ENCODE results near the gene CXCR4. TPM values are rescaled to one million over a fixed set of nuclear protein-coding genes. Genes with fewer than 3 reads are reported as not detected.

CXCR4 gene
- total and polyA plus RNA-seq, 2 of the 4 experiments (the other 2 are of a cell fraction): not detected

DNA sequence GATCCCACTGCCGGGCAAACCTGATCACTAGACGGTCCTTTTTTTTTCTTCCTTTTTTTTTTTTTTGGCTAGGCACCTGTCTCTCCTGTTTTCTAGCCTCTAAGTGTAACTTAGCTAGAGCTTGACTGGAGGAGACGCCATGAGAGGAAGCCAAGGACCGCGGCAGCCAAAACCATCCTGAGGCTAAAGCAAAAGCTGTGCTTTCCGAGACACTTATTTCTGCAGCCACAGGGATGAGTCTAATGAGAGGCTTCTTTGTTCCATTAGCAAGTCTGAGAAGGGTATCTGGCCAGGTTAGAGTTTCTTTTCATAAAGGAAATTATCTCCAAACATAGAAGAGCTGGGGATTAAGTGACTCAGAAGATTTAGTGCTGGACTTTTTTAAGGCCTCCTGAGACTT is 7.3 kb upstream of the CXCR4 start:
- TF ChIP-seq NFE2L2 (IDR thresholded peaks at IDR 0.05; ENCODE audit: low read depth, low read length): no peak
- DNase-seq (no peak), ATAC-seq (ENCODE audit: low read depth) (no peak)
- Histone ChIP-seq H3K79me1 (ENCODE audit: low read depth in 1 of 2, low read length in 2 of 2) (no peaks in the 10 kb centered on the region), H3K14ac (replicated peaks; ENCODE audit: low read depth, low read length) (no peak overlapping the region), H3K27ac (ENCODE audit: insufficient read depth, low read length) (no peak overlapping the region), H4K20me1 (ENCODE audit: insufficient read depth, low read length) (no peaks in the 10 kb centered on the region), H3K4me2 (ENCODE audit: low read depth, low read length) (no peak overlapping the region), H2BK120ac (ENCODE audit: low read depth, low read length) (no peak overlapping the region), H3K4me3 (ENCODE audit: insufficient read depth, low read depth, low read length) (no peak overlapping the region), H3K9ac (ENCODE audit: low read depth, low read length) (no peak overlapping the region), H3K18ac (ENCODE audit: low read depth, low read length) (no peak overlapping the region), H4K5ac (ENCODE audit: low read depth, low read length) (no peak overlapping the region), H3K23ac (ENCODE audit: low read depth, low read length) (no peak overlapping the region), H3K4ac (ENCODE audit: low read depth, low read length) (no peak overlapping the region), H3K9me3 (ENCODE audit: control insufficient read depth, insufficient read depth, low read length) (no peaks in the 10 kb centered on the region), H2BK20ac (ENCODE audit: low read depth, low read length) (no peak overlapping the region), H2BK5ac (ENCODE audit: low read depth, low read length, poor library complexity, severe bottlenecking) (no peak overlapping the region), H2AK5ac (ENCODE audit: low read depth, low read length) (no peak overlapping the region), H3K56ac (ENCODE audit: extremely low read depth, insufficient read depth, low read length) (no peak overlapping the region), H3K36me3 (ENCODE audit: control insufficient read depth, insufficient read depth, low read length) (no peaks in the 10 kb centered on the region), H2AFZ (replicated peaks; ENCODE audit: low read length, poor library complexity) (no peak overlapping the region), H4K8ac (ENCODE audit: low read depth in 2 of 2, low read length in 2 of 2) (no peak overlapping the region), H3K27me3 (ENCODE audit: control insufficient read depth, insufficient read depth, low read length) (peaks cover 26% of the 10 kb centered on the region), H2AK9ac (replicated peaks; ENCODE audit: low read depth, low read length, poor library complexity) (no peak overlapping the region), H3K4me1 (ENCODE audit: control insufficient read depth, insufficient read depth, low read length) (no peaks in the 10 kb centered on the region), H4K91ac (ENCODE audit: insufficient read depth, low read depth, low read length) (no peak overlapping the region), H2BK15ac (ENCODE audit: low read depth, low read length) (no peak overlapping the region), H3K9me1 (ENCODE audit: insufficient read depth, low read length) (no peaks in the 10 kb centered on the region)
- no CpG with 5 or more reads among the region's 6 CpGs for WGBS, 2 experiments (ENCODE audit: extremely low coverage in 2 of 2, insufficient read length in 1 of 2)
- in situ Hi-C loops (cut with MboI; ENCODE audit: low sequenced_read_pairs): no loop called here
- intact Hi-C loops (cut with micrococcal nuclease): loop anchor here (10.0 kb wide), 1 partner anchor 200 kb away; no protein-coding TSS in a partner anchor
- ChIA-PET POLR2A (ENCODE audit: unreplicated experiment) (no interaction called here), CTCF (no interaction called here)
- BruUV-seq (replicated peaks): no TSS peak
- dilution Hi-C loops (cut with HindIII; ENCODE audit: low sequenced_read_pairs, unreplicated experiment): no loop called here
